Adipose tissue (tissue), 3 donors: ENCODE data around the gene MDP1. TPM values are rescaled to one million over a fixed set of nuclear protein-coding genes. Genes with fewer than 3 reads are reported as not detected.

Source experiments
- H3K27ac ChIP-seq: one replicate; pipeline ENCODE4 v1.5.1; 2013; ENCODE audit warnings: low read depth, low read length
- WGBS, 3 donors: extraction: QIAGEN DNeasy Blood & Tissue Kit; methylation state at CpG; one replicate each; pipeline ENCODE4 v1.1.7; 2013; 5-methylcytosine and 5-hydroxymethylcytosine counted together
- polyA plus RNA-seq, 3 donors: library from polyadenylated mRNA; stranded (reverse); fragments of 200-250 nt; gene quantifications; one replicate each; pipeline ENCODE4 v1.2.3, GENCODE V29; 2013
- donor health status: healthy with polysubstance abuse.
- donor health status: Bipolar disorder and iron deficiency.
- donor health status: healthy.

MDP1 gene
- polyA plus RNA-seq, 3 donors, result 17.7 to 47.6 (median 21.9) TPM

GRCh38 chr14:24176599-24176998, 39.3 kb downstream of the MDP1 start:
- 94 to 95% (median 95%) methylated on average over 5 of the region's 5 CpGs for WGBS, 3 donors
- no peak overlapping the region for H3K27ac ChIP-seq

GRCh38 chr14:24172871-24173281, 43.0 kb downstream of the MDP1 start:
- 70 to 84% (median 71%) methylated on average over 20 of the region's 20 CpGs for WGBS, 3 donors

GRCh38 chr14:24172261-24172860, 43.5 kb downstream of the MDP1 start:
- no peak overlapping the region for H3K27ac ChIP-seq
- WGBS, 3 donors, result 41 to 71% (median 49%) methylated on average over 30 of the region's 30 CpGs

More at GRCh38 chr14:24172871-24173281, 43.0 kb downstream of the MDP1 start:
- no peak overlapping the region for H3K27ac ChIP-seq

GRCh38 chr14:24171422-24172260, 44.2 kb downstream of the MDP1 start, which contains the start of gene REC8:
REC8 (plus strand) TSS chr14:24172080; CDS start chr14:24172553, 473 bp downstream.
- 16 to 44% (median 18%) methylated on average over 63 of the region's 63 CpGs for WGBS, 3 donors

GRCh38 chr14:24167469-24168114, 48.3 kb downstream of the MDP1 start:
- WGBS, 3 donors, result 76 to 93% (median 78%) methylated on average over 3 of the region's 3 CpGs
- no peak overlapping the region for H3K27ac ChIP-seq

More at GRCh38 chr14:24171422-24172260, 44.2 kb downstream of the MDP1 start, which contains the start of gene REC8:
- H3K27ac ChIP-seq, result no peak within 1 kb of the TSS

GRCh38 chr14:24165785-24166184, 50.1 kb downstream of the MDP1 start:
- H3K27ac ChIP-seq, result no peak overlapping the region

GRCh38 chr14:24164518-24164991, 51.3 kb downstream of the MDP1 start:
- 89 to 91% (median 90%) methylated on average over 14 of the region's 14 CpGs for WGBS, 3 donors
- H3K27ac ChIP-seq, result no peak overlapping the region

More at GRCh38 chr14:24165785-24166184, 50.1 kb downstream of the MDP1 start:
- 90 to 95% (median 91%) methylated on average over 5 of the region's 5 CpGs for WGBS, 3 donors

Other genes starting within 250 kb of the MDP1 start
- gene DHRS4L2, start 227.1 kb downstream of the MDP1 start, polyA plus RNA-seq, result 10 to 100 TPM; 21.3 to 51.4 (median 26.8) TPM
- gene CARMIL3, start 164.1 kb downstream of the MDP1 start, polyA plus RNA-seq, result under 1 TPM; 0.10 to 0.56 (median 0.52) TPM
- gene CPNE6, start 144.5 kb downstream of the MDP1 start, polyA plus RNA-seq, result under 1 TPM in 1 of 3 donors, not detected in 2; 0.01 TPM
- 10 to 100 TPM; 22.0 to 75.5 (median 29.5) TPM for gene PCK2, start 121.8 kb downstream of the MDP1 start, polyA plus RNA-seq
- 10 to 100 TPM; 27.7 to 65.1 (median 35.6) TPM for gene DCAF11, start 101.3 kb downstream of the MDP1 start, polyA plus RNA-seq
- gene NRL, start 101.1 kb downstream of the MDP1 start, polyA plus RNA-seq, result 1 to 10 TPM; 1.5 to 1.7 (median 1.6) TPM
- gene FITM1, start 85.4 kb downstream of the MDP1 start, polyA plus RNA-seq, result 1 to 10 TPM in 1 of 3 donors, under 1 TPM in 1, not detected in 1; 0.61 to 4.6 TPM
- gene PSME1, start 79.9 kb downstream of the MDP1 start, polyA plus RNA-seq, result 100 to 1,000 TPM in 2 of 3 donors, 10 to 100 TPM in 1; 98.0 to 228 (median 151) TPM
- gene EMC9, start 74.5 kb downstream of the MDP1 start, polyA plus RNA-seq, result 10 to 100 TPM; 16.3 to 17.3 (median 17.2) TPM
- 100 to 1,000 TPM in 2 of 3 donors, 10 to 100 TPM in 1; 73.7 to 193 (median 107) TPM for gene PSME2, start 69.5 kb downstream of the MDP1 start, polyA plus RNA-seq
- gene RNF31, start 68.6 kb downstream of the MDP1 start, polyA plus RNA-seq, result 10 to 100 TPM; 36.9 to 49.6 (median 39.3) TPM
- 10 to 100 TPM; 36.3 to 79.1 (median 42.5) TPM for gene IRF9, start 54.8 kb downstream of the MDP1 start, polyA plus RNA-seq
- 10 to 100 TPM in 1 of 3 donors, 1 to 10 TPM in 2; 3.9 to 19.8 (median 9.4) TPM for gene REC8, start 44.0 kb downstream of the MDP1 start, polyA plus RNA-seq
- 10 to 100 TPM; 11.7 to 36.1 (median 26.7) TPM for gene IPO4, start 27.2 kb downstream of the MDP1 start, polyA plus RNA-seq
- gene TM9SF1, start 20.6 kb downstream of the MDP1 start, polyA plus RNA-seq, result 10 to 100 TPM; 13.6 to 44.0 (median 37.7) TPM
- under 1 TPM in 2 of 3 donors, not detected in 1; 0.05 to 0.06 TPM for gene TSSK4, start 10.4 kb downstream of the MDP1 start, polyA plus RNA-seq
- gene CHMP4A, start 2.6 kb downstream of the MDP1 start, polyA plus RNA-seq, result 100 to 1,000 TPM in 1 of 3 donors, 10 to 100 TPM in 2; 59.6 to 108 (median 85.4) TPM
- 100 to 1,000 TPM in 2 of 3 donors, 10 to 100 TPM in 1; 82.9 to 296 (median 245) TPM for gene NEDD8, start 16.3 kb upstream of the MDP1 start, polyA plus RNA-seq
- gene GMPR2, start 16.9 kb upstream of the MDP1 start, polyA plus RNA-seq, result 10 to 100 TPM; 37.3 to 52.7 (median 52.0) TPM
- 10 to 100 TPM; 35.3 to 58.9 (median 49.3) TPM for gene TINF2, start 26.6 kb upstream of the MDP1 start, polyA plus RNA-seq
- 1 to 10 TPM; 2.5 to 4.6 (median 3.3) TPM for gene TGM1, start 47.1 kb upstream of the MDP1 start, polyA plus RNA-seq
- 10 to 100 TPM; 20.7 to 27.0 (median 23.0) TPM for gene RABGGTA, start 55.5 kb upstream of the MDP1 start, polyA plus RNA-seq
- gene DHRS1, start 83.7 kb upstream of the MDP1 start, polyA plus RNA-seq, result 10 to 100 TPM; 11.3 to 26.4 (median 14.8) TPM
- gene NOP9, start 83.8 kb upstream of the MDP1 start, polyA plus RNA-seq, result 10 to 100 TPM in 2 of 3 donors, 1 to 10 TPM in 1; 6.8 to 11.6 (median 11.0) TPM
- gene CIDEB, start 91.9 kb upstream of the MDP1 start, polyA plus RNA-seq, result 10 to 100 TPM; 10.3 to 18.0 (median 10.6) TPM
- 1 to 10 TPM in 2 of 3 donors, under 1 TPM in 1; 0.79 to 5.9 (median 2.6) TPM for gene LTB4R2, start 94.1 kb upstream of the MDP1 start, polyA plus RNA-seq
- gene LTB4R, start 95.4 kb upstream of the MDP1 start, polyA plus RNA-seq, result 10 to 100 TPM in 1 of 3 donors, 1 to 10 TPM in 2; 5.1 to 13.3 (median 6.2) TPM
- gene ADCY4, start 119.0 kb upstream of the MDP1 start, polyA plus RNA-seq, result 100 to 1,000 TPM in 1 of 3 donors, 10 to 100 TPM in 1, 1 to 10 TPM in 1; 8.7 to 107 (median 56.4) TPM
- gene RIPK3, start 123.9 kb upstream of the MDP1 start, polyA plus RNA-seq, result 10 to 100 TPM in 1 of 3 donors, 1 to 10 TPM in 2; 7.2 to 15.0 (median 8.4) TPM
- 100 to 1,000 TPM in 1 of 3 donors, 10 to 100 TPM in 2; 12.2 to 166 (median 39.6) TPM for gene NFATC4, start 152.1 kb upstream of the MDP1 start, polyA plus RNA-seq
- gene NYNRIN, start 182.9 kb upstream of the MDP1 start, polyA plus RNA-seq, result 1 to 10 TPM; 2.7 to 7.6 (median 3.8) TPM
- gene CBLN3, start 213.6 kb upstream of the MDP1 start, polyA plus RNA-seq, result 1 to 10 TPM in 2 of 3 donors, under 1 TPM in 1; 0.89 to 4.3 (median 3.0) TPM
- gene KHNYN, start 213.9 kb upstream of the MDP1 start, polyA plus RNA-seq, result 10 to 100 TPM; 17.9 to 29.2 (median 24.5) TPM
- 10 to 100 TPM; 41.0 to 59.4 (median 48.7) TPM for gene SDR39U1, start 226.7 kb upstream of the MDP1 start, polyA plus RNA-seq